AG09309 (cell line): ENCODE measurements around the gene MTSS2.
A peak's percentile ranks its signal among the peaks of the same experiment; 100 is the strongest.

Experiments used
- DNase-seq: peaks from one replicate; pipeline ENCODE4 v3.0.0-alpha.2; 2010; ENCODE audit warnings: low read depth
- H3K4me3 ChIP-seq: 2 replicates; pipeline ENCODE4 v1.5.1; 2011; ENCODE audit warnings: mild to moderate bottlenecking, low read depth, low read length, moderate library complexity; ENCODE audit not compliant: control insufficient read depth
- CTCF ChIP-seq: IDR thresholded peaks from 2 replicates; pipeline ENCODE4 v1.5.1; 2011; ENCODE audit warnings: mild to moderate bottlenecking, low read depth, low read length, inconsistent platforms; ENCODE audit not compliant: insufficient read depth, control insufficient read depth; ENCODE audit errors: missing control alignments

The MTSS2 gene

GRCh38 chr16:70687102-70687511 is 1.3 kb upstream of the MTSS2 start:
- no peak for DNase-seq
- TF ChIP-seq CTCF, result no peak
- no peak overlapping the region for H3K4me3 ChIP-seq

GRCh38 chr16:70686376-70687101 is 686 bp upstream of the MTSS2 start:
- no peak for DNase-seq
- peak overlapping the region; percentile 47 for H3K4me3 ChIP-seq
- no peak for TF ChIP-seq CTCF

- H3K4me3 ChIP-seq, result peak overlapping the region; percentile 85
- no peak for TF ChIP-seq CTCF
- DNase-seq, result no peak
Observed at GRCh38 chr16:70685061-70685937, 554 bp downstream of the MTSS2 start.

- DNase-seq, result no peak
- no peak for TF ChIP-seq CTCF
- peak overlapping the region; percentile 85 for H3K4me3 ChIP-seq
Observed at GRCh38 chr16:70684146-70685060, 1.4 kb downstream of the MTSS2 start.

GRCh38 chr16:70683146-70683944 is 2.5 kb downstream of the MTSS2 start:
- peak overlapping the region; percentile 85 for H3K4me3 ChIP-seq
- TF ChIP-seq CTCF, result no peak
- DNase-seq, result no peak
